Measurements from ENCODE around the gene INPPL1.

DNA sequence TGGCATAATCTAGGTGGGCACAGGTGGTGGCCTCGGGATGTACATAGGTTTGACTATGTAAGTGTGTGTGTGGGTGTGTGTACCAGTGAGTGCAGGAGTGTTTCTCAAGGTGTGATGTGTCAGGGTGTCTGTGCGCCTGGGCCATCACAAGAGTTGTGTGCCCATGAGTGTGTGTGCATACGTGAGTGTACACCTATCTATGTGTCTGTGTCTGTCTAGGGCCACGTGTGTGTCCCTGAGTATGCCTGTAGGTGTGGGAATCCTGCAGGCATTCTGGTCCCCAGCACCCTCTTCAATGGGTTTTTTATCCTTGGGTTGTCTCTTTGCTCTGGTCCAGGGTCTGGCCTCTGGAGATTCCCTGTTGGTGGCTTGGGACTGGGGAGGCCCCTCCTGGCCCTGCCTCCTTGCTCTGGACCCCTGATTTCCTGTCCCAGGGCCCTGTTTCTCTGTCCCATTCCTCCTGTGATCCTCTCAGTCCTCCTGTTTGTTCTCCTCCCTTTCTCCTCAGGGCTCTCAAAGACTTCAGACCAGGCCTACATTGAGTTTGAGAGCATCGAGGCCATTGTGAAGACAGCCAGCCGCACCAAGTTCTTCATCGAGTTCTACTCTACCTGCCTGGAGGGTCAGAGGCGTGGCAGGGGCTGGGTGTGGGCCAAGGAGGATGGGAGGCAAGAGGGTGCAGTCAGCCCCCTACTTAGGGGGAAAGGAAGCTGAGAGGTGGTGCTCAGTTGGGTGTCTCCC, 9.4 kb downstream of the INPPL1 start:
- TF ChIP-seq, protein P1, sequence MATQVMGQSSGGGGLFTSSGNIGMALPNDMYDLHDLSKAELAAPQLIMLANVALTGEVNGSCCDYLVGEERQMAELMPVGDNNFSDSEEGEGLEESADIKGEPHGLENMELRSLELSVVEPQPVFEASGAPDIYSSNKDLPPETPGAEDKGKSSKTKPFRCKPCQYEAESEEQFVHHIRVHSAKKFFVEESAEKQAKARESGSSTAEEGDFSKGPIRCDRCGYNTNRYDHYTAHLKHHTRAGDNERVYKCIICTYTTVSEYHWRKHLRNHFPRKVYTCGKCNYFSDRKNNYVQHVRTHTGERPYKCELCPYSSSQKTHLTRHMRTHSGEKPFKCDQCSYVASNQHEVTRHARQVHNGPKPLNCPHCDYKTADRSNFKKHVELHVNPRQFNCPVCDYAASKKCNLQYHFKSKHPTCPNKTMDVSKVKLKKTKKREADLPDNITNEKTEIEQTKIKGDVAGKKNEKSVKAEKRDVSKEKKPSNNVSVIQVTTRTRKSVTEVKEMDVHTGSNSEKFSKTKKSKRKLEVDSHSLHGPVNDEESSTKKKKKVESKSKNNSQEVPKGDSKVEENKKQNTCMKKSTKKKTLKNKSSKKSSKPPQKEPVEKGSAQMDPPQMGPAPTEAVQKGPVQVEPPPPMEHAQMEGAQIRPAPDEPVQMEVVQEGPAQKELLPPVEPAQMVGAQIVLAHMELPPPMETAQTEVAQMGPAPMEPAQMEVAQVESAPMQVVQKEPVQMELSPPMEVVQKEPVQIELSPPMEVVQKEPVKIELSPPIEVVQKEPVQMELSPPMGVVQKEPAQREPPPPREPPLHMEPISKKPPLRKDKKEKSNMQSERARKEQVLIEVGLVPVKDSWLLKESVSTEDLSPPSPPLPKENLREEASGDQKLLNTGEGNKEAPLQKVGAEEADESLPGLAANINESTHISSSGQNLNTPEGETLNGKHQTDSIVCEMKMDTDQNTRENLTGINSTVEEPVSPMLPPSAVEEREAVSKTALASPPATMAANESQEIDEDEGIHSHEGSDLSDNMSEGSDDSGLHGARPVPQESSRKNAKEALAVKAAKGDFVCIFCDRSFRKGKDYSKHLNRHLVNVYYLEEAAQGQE (IDR thresholded peaks at IDR 0.05; ENCODE audit: insufficient read depth in 1 of 2, low read depth in 2 of 2, low read length in 2 of 2) = no peak
- no peak for TF ChIP-seq POLR2AphosphoS5 (IDR thresholded peaks at IDR 0.05; ENCODE audit: low read depth, low read length)
- no peak for TF ChIP-seq TAF1 (IDR thresholded peaks at IDR 0.05; ENCODE audit: borderline replicate concordance, insufficient read depth, low read length)
- no peak for TF ChIP-seq SIN3A (IDR thresholded peaks at IDR 0.05; ENCODE audit: borderline replicate concordance, insufficient read depth, low read length)
- TF ChIP-seq FOXP2 (optimal IDR thresholded peaks at IDR 0.05; ENCODE audit: borderline replicate concordance, extremely low read depth, extremely low read length, insufficient read depth) = no peak
